Neural cell (in vitro differentiated cells): ENCODE measurements around the gene ZFC3H1. TPM values are rescaled to one million over a fixed set of nuclear protein-coding genes. Genes with fewer than 3 reads are reported as not detected.

Experiments
- H2AFZ ChIP-seq: fragments of 200-600, 300-800 bp; sonication (generic), shearing (Covaris generic); 2 replicates; pipeline ENCODE4 v1.6.0; 2014; ENCODE audit warnings: low read depth, mild to moderate bottlenecking, antibody characterized with exemption, low read length, moderate library complexity
- H3F3A ChIP-seq: fragments of 200-600 bp; shearing (Covaris generic); 2 replicates; pipeline ENCODE4 v1.6.1; 2016; ENCODE audit warnings: mild to moderate bottlenecking, moderate library complexity, mixed read lengths, antibody characterized with exemption, low read length; ENCODE audit not compliant: insufficient read depth, poor library complexity, severe bottlenecking
- H3K27ac ChIP-seq: fragments of 200-600, 300-800 bp; sonication (generic), shearing (Covaris generic); 2 replicates; pipeline ENCODE4 v1.5.1; 2014; ENCODE audit warnings: mild to moderate bottlenecking, low read length, moderate library complexity
- H3K27me3 ChIP-seq: fragments of 300-800, 200-600 bp; sonication (generic), shearing (Covaris generic); 2 replicates; pipeline ENCODE4 v1.6.0; 2014; ENCODE audit warnings: mild to moderate bottlenecking, low read depth, low read length, moderate library complexity; ENCODE audit not compliant: insufficient read depth
- H3K36me3 ChIP-seq: fragments of 300-800, 200-600 bp; sonication (generic), shearing (Covaris generic); 2 replicates; pipeline ENCODE4 v1.5.1; 2014; ENCODE audit warnings: mild to moderate bottlenecking, antibody characterized with exemption, low read length, moderate library complexity; ENCODE audit not compliant: insufficient read depth
- H3K4me2 ChIP-seq: fragments of 300-800, 200-600 bp; sonication (generic), shearing (Covaris generic); 2 replicates; pipeline ENCODE4 v1.6.0; 2014; ENCODE audit warnings: mild to moderate bottlenecking, low read length
- H3K4me3 ChIP-seq: fragments of 300-800, 200-600 bp; sonication (generic), shearing (Covaris generic); 2 replicates; pipeline ENCODE4 v1.5.1; 2014; ENCODE audit warnings: mild to moderate bottlenecking, low read length, moderate library complexity
- H3K79me2 ChIP-seq: fragments of 200-600 bp; shearing (Covaris generic); replicated peaks from 2 replicates; pipeline ENCODE4 v1.6.0; 2014; ENCODE audit warnings: mild to moderate bottlenecking, low read length, moderate library complexity; ENCODE audit not compliant: insufficient read depth
- H3K9ac ChIP-seq: fragments of 300-800, 200-600 bp; sonication (generic), shearing (Covaris generic); 2 replicates; pipeline ENCODE4 v1.6.1; 2016; ENCODE audit warnings: mild to moderate bottlenecking, low read length, mixed read lengths
- H3K9me2 ChIP-seq: fragments of 200-600 bp; shearing (Covaris generic); 2 replicates; pipeline ENCODE4 v1.6.1; 2016; ENCODE audit warnings: mild to moderate bottlenecking, low read length, mixed read lengths; ENCODE audit not compliant: insufficient read depth
- H3K9me3 ChIP-seq: fragments of 200-600, 300-800 bp; sonication (generic), shearing (Covaris generic); 2 replicates; pipeline ENCODE4 v1.6.1; 2016; ENCODE audit warnings: mild to moderate bottlenecking, mixed run types, low read length, moderate library complexity, mixed read lengths
- H4K20me1 ChIP-seq: fragments of 200-600 bp; shearing (Covaris generic); 2 replicates; pipeline ENCODE4 v1.6.1; 2016; ENCODE audit warnings: mild to moderate bottlenecking, mixed run types; ENCODE audit not compliant: insufficient read depth
- CTCF ChIP-seq: fragments of 450-650 bp; IDR thresholded peaks from 2 replicates; pipeline ENCODE4 v1.5.1; 2014; ENCODE audit warnings: antibody characterized with exemption, mild to moderate bottlenecking, moderate library complexity; ENCODE audit not compliant: poor library complexity, severe bottlenecking
- EP300 ChIP-seq: fragments of 450-650 bp; conservative IDR thresholded peaks from 2 replicates; pipeline ENCODE4 v1.6.1; 2014; ENCODE audit warnings: antibody characterized with exemption, mild to moderate bottlenecking, moderate library complexity; ENCODE audit not compliant: poor library complexity, severe bottlenecking
- EZH2 ChIP-seq: fragments of 200-600, 300-800 bp; shearing (Covaris generic), sonication (generic); IDR thresholded peaks from 2 replicates; pipeline ENCODE4 v1.6.1; 2014; ENCODE audit warnings: antibody characterized with exemption, low read length, borderline replicate concordance, mild to moderate bottlenecking; ENCODE audit not compliant: insufficient read depth, poor library complexity, severe bottlenecking
- MXI1 ChIP-seq: fragments of 450-650 bp; conservative IDR thresholded peaks from 2 replicates; pipeline ENCODE4 v1.6.1; 2014; ENCODE audit warnings: antibody characterized with exemption, mild to moderate bottlenecking; ENCODE audit not compliant: poor library complexity, severe bottlenecking
- POLR2AphosphoS5 ChIP-seq: IDR thresholded peaks from 2 replicates; pipeline ENCODE4 v1.6.1; 2012
- RAD21 ChIP-seq: fragments of 450-650 bp; conservative IDR thresholded peaks from 2 replicates; pipeline ENCODE4 v1.6.1; 2014; ENCODE audit warnings: antibody characterized with exemption, mild to moderate bottlenecking, moderate library complexity
- REST ChIP-seq: IDR thresholded peaks from 2 replicates; pipeline ENCODE4 v1.6.1; 2012; ENCODE audit warnings: borderline replicate concordance
- SMC3 ChIP-seq: fragments of 450-650 bp; conservative IDR thresholded peaks from 2 replicates; pipeline ENCODE4 v1.6.1; 2014; ENCODE audit warnings: antibody characterized with exemption, mild to moderate bottlenecking, moderate library complexity; ENCODE audit not compliant: poor library complexity
- TAF1 ChIP-seq: IDR thresholded peaks from 2 replicates; pipeline ENCODE4 v1.6.1; 2012; ENCODE audit warnings: low read depth
- polyA plus RNA-seq: library from polyadenylated mRNA; depleted of rRNA; stranded (reverse); fragments of >200 nt; gene quantifications from 2 replicates; pipeline ENCODE4 v1.2.3, GENCODE V29; 2014

The ZFC3H1 gene
- polyA plus RNA-seq, 1 donor from 2014 or later = 45.5 TPM

GRCh38 chr12:71605039-71605438 lies 58.6 kb downstream of the ZFC3H1 start:
- Histone ChIP-seq H3K9me3 (no peaks in the 10 kb centered on the region), H3K79me2 (no peaks in the 10 kb centered on the region), H3F3A (no peaks in the 10 kb centered on the region), H3K27ac (no peak overlapping the region), H3K4me2 (no peak overlapping the region), H3K36me3 (peaks cover 7% of the 10 kb centered on the region), H3K27me3 (no peaks in the 10 kb centered on the region), H3K9ac (no peak overlapping the region), H2AFZ (no peak overlapping the region), H3K4me3 (no peak overlapping the region), H3K9me2 (no peaks in the 10 kb centered on the region), H4K20me1 (no peaks in the 10 kb centered on the region)
- TF ChIP-seq RAD21 = no peak
- TF ChIP-seq REST = no peak
- no peak for TF ChIP-seq EP300
- no peak for TF ChIP-seq CTCF
- no peak for TF ChIP-seq POLR2AphosphoS5
- no peak for TF ChIP-seq TAF1
- no peak for TF ChIP-seq EZH2
- no peak for TF ChIP-seq MXI1
- no peak for TF ChIP-seq SMC3

GRCh38 chr12:71602761-71603577 lies 60.7 kb downstream of the ZFC3H1 start:
- H3K27me3 ChIP-seq = no peaks in the 10 kb centered on the region
- H3K9me2 ChIP-seq = no peaks in the 10 kb centered on the region
- no peaks in the 10 kb centered on the region for H3K9me3 ChIP-seq
- no peaks in the 10 kb centered on the region for H3K79me2 ChIP-seq
- no peak overlapping the region for H3K4me3 ChIP-seq
- H3F3A ChIP-seq = no peaks in the 10 kb centered on the region
- TF ChIP-seq SMC3 (no peak), RAD21 (no peak), EZH2 (no peak), EP300 (no peak), MXI1 (no peak), REST (no peak), TAF1 (no peak), CTCF (no peak), POLR2AphosphoS5 (no peak)
- H3K36me3 ChIP-seq = no peaks in the 10 kb centered on the region
- H3K9ac ChIP-seq = no peak overlapping the region
- no peaks in the 10 kb centered on the region for H4K20me1 ChIP-seq
- no peak overlapping the region for H3K4me2 ChIP-seq
- no peak overlapping the region for H2AFZ ChIP-seq
- H3K27ac ChIP-seq = no peak overlapping the region
